Medulla oblongata (tissue), 1 donor: ENCODE measurements around the gene SMYD4.
"Not testable (repeated sequence)": the region's sequence is repeated elsewhere in the genome, so short reads cannot be mapped to it uniquely, and the experiment has no call there.

Experiments used
- DNase-seq: peaks from one replicate; pipeline ENCODE4 v3.0.0-alpha.2; 2015; ENCODE audit errors: extremely low spot score

The SMYD4 gene

DNA sequence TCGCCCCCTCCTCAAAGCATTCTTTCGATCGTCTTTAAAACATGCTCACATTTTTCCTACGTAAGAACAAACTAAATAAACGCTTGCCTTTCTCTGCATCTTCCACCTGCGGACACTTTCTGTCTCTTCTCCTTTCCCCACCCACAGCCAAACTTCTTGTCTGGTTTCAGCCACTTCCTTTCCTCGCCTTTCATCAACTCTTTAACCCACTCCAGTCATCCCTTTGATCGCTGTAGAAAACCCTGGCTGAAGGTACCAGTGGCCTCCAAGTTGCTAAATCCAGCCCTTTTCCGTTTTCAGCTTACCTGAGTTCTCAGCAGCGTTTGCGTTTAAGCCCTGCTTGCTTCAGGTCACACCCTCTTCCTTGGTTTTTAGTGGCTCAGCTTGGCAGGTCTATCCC is 586 bp upstream of the SMYD4 start:
- peak; percentile 14 for DNase-seq

DNA sequence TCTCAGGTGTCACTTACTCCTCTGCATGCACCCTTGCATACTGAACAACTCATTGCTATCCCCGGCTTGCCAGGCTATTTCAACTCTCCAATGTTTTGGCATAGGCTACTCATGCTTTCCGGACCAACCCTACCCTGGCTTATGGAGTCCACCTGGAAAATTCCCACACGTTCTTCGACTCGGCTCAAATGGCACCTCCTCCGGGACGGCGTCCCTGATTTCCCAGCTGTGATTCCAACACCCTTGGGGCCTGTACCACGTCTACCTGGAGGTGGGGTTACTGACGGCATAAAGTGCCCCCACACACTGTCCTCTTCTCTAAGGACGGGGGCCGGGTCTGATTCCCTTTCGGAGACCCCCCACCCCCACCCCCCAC is 498 bp downstream of the SMYD4 start:
- DNase-seq = peak; percentile 15

DNA sequence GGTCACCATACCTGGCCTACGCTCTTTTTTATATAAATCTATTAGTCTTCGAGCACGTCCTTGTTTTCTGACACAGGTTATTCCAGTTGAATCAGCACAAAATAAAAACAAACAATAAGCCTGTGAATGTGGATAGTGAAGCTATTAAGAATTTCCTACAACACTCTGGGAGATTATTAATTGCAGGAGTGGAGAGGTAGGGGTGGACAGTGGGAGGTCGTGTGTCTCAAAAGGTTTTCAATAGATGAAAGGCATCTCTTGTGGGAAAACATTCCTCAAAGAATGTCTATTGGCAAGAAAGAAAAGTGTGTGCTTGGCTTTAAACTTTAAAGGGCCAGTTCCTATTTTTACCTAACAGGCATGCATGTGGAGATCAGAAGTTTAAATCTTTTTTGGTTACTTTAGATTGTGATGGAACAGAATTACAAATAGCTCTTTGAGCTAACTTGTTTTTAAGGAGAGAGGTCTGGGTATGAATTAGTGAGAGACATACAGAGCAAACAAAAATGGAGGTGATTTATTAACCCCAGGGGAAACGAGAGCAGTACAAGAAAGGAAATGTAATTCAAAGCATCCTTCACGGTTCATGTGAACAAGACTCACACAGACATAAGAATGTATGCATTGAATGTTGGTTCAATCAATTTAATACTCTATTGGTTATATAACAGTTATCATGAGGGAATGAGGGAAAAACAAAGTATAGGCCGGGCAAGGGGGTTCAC is 9.0 kb downstream of the SMYD4 start:
- DNase-seq = no peak

DNA sequence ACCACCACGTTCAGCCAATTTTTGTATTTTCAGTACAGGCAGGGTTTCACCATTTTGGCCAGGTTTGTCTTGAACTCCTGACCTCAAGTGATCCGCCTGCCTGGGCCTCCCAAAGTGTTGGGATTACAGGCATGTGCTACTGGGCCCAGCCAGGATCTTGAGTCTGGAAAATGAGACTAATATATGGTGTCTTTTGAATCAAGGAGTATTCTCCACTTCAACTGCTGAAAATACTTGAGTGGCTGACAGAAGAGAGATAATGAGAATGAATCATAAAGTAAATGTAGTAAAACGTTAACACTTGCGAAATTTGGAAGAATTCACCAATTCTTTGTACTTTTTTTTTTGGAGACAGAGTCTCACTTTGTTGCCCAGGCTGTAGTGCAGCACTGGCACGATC is 16.6 kb downstream of the SMYD4 start:
- DNase-seq = no peak

DNA sequence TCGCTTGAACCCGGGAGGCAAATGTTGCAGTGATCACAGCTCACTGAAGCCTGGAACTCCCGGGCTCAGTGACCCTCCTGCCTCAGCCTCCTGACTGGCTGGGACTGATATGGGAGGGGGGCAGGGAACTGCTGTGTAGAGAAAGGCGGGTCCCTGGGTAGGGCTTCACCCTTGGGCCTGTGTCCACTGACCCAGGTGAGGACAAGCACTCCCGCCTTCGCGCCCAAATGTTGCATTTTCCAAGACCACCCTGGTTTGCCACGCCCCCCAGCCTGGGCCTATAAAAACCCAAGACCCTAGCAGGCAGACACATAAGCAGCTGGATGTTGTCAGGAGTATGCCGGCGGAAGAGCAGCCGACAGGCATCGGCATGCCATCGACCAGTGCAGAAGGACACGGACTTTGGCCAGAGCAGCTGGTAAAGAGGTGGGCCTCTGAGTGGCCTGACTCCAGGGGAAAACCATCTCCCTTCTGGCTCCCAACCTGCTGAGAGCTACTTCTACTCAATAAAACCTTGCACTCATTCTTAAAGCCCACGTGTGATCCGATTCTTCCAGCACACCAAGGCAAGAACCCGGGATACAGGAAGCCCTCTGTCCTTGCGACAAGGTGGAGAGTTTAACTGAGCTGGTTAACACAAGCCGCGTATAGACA is 19.1 kb downstream of the SMYD4 start:
- DNase-seq = no peak

DNA sequence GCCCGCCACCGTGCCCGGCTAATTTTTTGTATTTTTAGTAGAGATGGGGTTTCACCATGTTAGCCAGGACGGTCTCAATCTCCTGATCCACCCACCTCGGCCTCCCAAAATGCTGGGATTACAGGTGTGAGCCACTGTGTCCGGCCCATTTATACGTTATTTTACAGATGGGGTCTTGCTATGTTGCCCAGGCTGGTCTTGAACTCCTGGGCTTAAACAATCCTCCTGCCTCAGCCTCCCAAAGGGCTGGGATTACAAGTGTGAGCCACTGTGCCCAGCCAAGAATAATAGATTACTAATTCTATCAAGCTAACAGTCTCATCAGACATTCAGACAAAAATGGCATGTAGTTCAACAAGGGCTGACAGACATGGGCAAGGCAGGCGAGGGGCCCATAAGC is 19.9 kb downstream of the SMYD4 start:
- DNase-seq = not testable (repeated sequence)

DNA sequence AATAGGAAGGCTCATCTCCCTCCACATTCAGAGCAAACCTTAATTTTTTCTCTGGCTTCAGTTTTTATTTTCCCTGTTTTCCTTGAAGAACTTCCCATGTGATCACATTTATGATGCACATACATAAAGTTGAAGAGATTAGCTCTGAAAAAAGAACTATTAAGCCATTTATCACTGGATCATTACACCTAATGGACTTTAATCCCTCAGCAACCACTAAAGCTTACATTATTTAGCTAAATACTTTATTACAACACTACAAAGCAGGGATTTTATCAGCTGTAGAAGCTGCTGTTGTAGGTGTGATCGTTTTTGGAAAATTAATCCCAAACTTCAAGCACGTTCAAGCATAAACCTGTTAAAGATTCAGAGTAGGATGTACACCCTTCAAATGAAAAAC is 21.1 kb downstream of the SMYD4 start:
- no peak for DNase-seq

DNA sequence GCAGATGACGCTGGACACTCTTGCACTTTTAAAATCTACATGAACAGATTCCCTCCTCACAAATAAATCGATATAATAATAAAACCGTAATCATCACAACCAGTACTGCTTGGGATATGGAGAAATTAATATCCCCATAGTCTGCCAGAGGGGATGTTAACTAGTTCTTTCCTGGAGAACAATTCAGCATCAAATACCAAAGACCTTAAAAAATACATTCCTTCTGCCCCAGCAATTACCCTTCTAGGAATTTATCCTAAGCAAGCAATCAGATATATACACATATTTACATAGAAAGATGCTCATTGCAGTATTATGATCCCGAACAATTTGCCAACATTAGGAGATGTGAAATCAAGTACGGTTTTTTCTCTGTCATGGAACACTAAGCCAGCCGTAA is 21.8 kb downstream of the SMYD4 start:
- no peak for DNase-seq

DNA sequence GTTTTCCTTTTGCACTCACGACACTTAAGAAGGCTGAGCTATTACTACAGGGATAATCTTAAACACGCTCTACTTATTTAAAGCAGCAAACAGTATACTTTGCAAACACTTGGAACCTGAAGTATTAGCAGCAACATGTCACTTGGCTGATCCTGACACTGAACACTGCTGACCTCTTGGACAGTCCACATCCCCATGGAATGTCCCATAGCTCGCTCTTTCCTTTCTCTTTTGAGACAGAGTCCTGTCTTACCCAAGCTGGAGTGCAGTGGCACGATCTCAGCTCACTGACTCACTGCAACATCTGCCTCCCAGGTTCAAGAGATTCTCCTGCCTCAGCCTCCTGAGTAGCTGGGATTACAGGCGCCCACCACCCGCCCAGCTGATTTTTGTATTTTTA is 26.4 kb downstream of the SMYD4 start:
- DNase-seq = no peak

DNA sequence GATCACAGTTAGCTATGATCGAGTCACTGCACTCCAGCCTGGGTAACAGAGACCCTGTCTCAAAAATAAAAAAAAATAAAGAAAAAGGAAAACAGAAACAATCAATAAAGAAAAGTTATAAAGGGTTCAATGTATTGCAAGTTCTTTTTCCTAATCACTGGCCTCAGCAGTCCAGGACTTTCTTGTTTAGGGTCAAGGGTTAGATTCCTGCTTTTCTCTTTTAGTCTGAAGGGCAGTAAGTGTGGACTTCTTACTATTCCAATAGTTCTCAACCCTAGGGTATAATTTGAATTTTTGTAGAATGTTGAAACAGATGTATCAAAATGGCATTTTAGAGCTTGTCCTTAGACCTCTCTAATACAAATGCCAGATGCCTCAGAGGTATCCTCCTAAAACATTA is 27.3 kb downstream of the SMYD4 start:
- no peak for DNase-seq

DNA sequence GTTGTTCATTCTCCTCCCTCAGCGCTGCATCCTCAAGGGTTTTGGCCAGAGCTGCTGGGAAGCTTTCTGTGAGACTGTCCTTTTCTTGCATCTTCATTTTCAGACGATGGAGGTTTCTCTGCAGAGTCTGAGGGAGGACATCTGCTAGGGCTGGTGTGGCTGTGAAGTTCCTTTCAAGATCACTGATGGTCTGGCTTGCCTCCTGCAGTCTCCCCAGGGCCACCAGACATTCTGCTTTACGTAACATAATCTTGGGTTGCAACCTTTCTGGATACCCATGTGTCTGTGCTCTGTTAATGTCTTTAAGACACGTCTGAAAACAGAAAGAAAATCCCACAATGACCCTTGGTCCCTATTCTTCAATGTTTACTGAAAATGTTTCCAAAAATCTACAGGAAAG is 29.0 kb downstream of the SMYD4 start:
- DNase-seq = no peak

DNA sequence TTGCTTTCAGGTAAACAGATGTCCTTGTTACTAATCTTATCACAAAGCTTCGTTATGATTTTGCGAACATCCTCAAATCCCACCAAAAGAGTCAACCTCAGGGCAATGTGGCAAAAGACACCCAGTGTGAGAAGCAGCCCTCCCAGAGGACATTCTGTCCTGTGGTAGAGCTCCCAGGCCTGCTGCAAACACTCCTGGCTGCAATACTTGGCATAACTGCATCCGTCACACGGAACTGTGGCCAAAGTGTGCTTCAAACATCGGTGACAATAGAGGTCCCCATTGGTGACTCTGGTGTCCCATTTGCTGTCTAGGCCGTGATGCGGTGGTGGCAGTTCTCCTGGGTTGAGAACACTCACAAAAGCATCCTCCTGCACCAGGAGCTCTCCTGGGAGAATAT is 29.5 kb downstream of the SMYD4 start:
- DNase-seq = no peak

DNA sequence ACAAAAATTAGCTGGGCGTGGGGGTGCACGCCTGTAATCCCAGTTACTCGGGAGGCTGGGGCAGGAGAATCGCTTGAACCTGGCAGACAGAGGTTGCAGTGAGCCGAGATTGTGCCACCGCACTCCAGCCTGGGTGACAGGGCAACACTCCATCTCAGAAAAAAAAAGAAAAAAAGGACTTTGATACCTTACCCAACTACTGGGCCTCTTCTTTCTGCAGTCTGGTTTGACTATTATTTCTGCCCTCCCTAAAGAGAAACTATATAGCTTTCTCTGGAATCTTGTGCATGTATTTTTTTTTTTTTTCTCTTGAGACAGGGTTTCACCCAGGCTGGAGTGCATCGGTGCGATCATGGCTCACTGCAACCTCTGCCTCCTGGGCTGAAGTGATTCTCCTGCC is 31.9 kb downstream of the SMYD4 start:
- not testable (repeated sequence) for DNase-seq

DNA sequence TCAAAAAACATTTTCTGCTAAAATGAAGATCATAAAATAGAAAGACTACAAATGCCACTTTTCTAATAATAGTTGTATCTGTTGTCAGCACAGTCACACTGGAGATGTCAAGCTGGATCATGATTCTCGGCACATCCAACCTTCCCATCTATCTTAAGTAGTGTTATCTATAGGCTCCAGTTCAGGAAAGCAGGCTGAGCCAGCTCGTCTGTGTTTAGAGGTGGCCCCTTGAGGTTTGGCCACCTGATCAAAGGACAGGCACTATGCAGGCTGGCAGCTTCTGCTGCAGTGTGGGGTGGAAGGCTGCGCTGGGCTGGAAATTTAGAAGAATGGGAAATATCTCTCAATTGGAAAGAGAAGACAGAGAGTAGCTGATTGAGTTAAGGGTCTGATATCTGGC is 32.4 kb downstream of the SMYD4 start:
- no peak for DNase-seq

DNA sequence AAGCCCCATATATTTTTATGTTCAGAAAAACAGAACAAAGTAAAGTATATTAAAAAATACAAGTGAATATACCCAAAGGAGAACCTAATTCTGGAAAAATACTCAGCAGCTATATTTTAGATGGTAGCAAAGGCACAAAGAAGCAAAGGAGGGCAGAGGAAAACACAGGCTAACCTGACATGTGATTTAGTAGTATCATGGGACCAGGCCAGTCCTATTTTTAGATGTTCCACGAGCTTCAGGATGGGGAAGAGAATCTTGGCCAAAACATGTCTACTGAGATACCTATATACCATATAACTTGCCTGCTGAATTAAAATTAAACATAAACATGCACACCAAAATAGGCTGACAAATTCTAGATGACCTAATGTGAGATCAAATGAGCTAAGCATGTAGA is 32.9 kb downstream of the SMYD4 start:
- DNase-seq = peak; percentile 75

DNA sequence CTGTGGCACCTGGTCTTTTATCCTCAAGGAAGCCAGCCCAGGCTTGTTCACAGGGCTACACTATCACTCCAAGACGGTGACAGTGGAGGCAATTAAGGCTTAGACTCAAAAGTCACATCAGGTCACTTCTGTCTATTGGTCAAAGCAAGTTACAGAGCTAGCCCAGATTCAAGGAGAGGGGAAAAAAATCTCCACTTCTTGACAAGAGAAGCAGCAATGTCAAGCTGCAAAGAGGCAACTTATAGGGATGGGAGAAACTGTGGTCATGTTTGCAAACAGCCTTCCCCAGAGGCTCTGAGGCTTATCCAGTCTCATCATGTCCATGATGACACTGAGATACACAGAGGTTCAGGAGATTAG is 36.3 kb downstream of the SMYD4 start:
- no peak for DNase-seq

DNA sequence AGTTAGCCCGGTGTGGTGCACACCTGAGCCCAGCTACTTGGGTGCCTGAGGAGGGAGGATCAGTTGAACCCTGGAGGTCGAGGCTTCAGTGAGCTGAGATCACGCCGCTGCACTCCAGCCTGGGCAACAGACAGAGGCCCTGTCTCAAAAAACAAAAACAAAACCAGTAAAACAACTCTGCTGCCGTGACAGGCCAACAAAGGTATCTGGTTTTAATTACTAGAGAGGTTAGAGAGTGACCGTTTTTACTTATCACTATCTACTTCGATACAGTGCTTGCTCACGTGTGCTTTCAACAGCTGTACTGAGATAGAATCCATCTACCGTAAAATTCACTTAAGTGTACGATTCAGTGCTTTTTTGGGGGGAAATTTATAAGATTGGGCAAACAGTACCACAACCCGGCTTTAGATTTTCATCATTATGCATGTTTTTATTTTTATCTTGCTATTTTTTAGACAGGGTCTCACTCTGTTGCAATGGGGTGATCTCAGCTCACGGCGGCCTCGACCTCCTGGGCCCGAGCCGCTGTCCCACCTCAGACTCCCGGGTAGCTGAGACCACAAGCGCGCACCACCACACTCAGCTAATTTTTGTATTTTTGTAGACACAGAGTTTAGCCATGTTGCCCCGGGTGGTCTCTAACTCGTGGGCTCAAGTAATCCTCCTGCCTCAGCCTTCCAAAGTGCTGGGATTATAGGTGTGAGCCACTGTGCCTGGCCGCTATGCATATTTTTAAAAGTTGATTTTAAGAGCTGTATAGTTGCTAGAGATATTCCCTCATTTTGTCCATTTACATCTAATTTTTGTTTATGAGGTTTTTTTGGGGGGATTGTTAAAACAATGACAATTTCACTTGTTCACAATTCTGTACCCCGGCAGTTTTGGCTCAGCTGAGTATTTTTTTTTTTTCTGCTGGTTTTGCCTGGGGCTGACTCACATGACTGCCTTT is 36.9 kb downstream of the SMYD4 start:
- no peak for DNase-seq

DNA sequence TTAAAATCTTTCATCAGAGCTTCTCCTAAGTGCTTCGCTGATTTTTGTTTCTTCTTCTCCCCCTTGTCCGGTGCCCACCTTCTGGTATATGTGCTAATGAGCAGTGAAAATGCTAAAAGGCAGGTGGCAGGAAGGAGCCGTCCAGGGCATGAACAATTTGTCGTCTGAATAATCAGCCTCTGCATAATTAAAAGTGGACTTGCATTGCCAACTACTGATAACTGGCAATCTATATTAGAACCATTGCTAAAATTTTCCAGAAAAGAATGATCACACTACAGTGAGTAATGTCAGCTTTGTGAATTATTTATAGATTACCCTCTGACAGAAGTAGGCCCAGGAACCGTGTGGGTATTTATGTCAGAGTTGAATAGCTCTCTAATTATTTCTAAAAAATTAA is 39.8 kb downstream of the SMYD4 start:
- no peak for DNase-seq

DNA sequence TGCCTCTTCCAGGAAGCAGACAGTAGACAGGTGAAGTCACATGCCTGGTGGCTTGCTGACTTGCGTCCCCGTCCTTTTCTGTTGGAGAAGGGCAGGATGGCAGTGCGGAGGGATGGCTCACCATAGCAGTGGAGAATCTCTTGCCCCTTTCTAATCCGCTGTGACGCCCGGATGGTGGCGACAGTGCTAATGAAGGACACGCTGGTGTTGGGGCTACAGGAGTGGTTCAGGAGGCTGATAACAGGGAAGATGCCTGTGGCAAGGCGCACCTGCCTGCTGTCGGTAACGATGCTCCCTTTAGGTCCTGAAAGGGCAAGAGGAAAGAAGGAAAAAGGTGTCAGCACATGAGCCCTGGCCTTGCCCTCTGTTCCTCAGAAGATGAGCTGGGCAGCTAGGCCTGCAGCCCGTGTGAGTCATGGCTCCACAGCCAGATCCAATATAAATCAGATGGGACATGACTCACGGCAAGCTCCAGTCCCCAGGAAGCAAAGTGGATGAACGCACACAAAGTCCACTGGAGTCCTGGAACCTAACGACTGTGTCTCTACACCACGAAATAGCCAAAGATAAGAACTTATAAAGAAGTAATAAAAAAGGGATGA is 42.3 kb downstream of the SMYD4 start:
- DNase-seq = no peak

DNA sequence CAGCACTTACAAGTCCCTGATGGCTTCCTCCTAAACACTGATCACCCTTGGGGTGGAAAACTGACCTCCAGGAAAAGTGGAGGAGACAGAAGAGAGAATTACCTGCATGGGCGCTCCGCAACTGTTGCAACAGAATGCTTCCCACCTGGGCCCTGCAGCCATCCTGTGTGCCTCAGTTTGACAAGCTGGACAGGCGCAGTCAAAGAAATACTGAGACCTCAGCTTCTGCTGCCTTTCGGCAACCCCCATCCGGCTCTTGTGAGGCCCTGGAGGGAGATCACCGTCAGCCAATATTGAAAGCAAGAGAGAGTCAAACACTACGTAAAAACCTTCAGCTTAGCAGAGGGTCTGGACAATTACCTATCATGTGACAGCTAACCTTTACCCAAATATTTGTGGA is 43.0 kb downstream of the SMYD4 start:
- DNase-seq = peak; percentile 24

DNA sequence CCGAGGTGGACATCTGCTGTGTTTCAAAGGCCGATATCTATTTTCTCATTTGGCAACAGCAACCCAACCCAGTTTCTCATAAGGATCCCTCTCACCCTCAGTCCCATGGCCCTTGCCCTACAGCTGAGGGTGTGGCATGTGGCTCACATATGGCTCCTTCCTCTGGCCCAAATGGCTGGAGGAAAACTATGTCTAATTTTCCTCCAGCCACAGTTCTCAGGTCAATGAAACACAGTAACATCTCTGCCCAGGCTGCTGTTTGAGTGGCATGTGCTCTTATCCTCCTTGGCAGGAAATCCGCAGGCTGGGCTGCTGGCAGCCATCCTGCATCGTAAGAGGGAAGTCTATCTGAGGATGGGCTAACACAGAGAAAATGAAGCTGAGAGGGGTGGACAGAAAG is 43.8 kb downstream of the SMYD4 start:
- peak; percentile 64 for DNase-seq

DNA sequence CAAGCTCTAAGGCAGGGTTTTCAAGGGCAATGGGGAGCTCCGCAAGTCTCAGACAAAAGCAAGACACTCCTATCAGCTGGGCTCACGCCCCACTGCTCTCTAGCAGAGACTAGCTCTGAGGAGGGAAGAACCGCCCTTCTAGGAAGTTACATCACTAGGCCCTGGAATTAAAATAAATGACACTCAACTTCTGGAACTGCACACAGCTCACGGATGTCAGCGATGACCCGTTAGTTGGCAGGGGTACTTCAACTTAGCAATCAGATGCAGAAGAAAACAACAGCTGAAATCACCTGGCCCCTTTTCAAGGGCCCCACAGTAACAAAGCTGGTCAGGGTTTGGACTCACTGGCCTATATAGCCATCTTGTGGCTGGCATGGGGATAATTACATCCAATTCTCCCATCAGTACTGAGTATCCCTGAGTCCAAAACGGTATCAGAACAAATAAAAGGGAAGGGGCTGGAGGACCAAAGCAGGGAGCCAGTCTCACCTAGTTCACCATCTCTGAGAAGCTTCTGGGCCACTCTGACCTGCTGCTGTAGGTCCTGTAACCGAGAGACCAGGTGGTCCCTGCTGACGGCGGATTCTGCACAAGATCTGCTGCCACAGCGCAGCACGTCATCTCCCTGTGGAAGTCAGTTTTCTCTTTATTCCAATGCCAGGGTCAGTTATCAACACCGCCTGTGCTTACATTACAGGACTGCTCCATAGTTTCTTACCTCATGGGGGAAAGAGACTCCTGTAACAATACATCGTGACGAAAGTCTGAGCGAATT is 45.7 kb downstream of the SMYD4 start:
- peak; percentile 77 for DNase-seq
